T47D (cell line): ENCODE data around the gene RPL11.
A peak's percentile ranks its signal among the peaks of the same experiment; 100 is the strongest.
"Not testable (repeated sequence)": the region's sequence is repeated elsewhere in the genome, so short reads cannot be mapped to it uniquely, and the experiment has no call there.

Experiments used
- DNase-seq, 2 experiments: peaks; one replicate each; pipeline versions ENCODE4 v3.0.0 to v3.0.0-alpha.2; 2011 to 2012; ENCODE audit warnings: low read depth in 1 of 2, low spot score in 1 of 2
- JUND ChIP-seq: IDR thresholded peaks from 2 replicates; pipeline ENCODE4 v1.6.1; 2012; ENCODE audit warnings: low read depth
- in situ Hi-C: cut with HindIII; loops from 2 replicates; pipeline ENCODE4 v1.10.0; 2016; ENCODE audit warnings: low sequenced_read_pairs, low pct_unique_long_range_greater_than_20kb

RPL11 gene

DNA sequence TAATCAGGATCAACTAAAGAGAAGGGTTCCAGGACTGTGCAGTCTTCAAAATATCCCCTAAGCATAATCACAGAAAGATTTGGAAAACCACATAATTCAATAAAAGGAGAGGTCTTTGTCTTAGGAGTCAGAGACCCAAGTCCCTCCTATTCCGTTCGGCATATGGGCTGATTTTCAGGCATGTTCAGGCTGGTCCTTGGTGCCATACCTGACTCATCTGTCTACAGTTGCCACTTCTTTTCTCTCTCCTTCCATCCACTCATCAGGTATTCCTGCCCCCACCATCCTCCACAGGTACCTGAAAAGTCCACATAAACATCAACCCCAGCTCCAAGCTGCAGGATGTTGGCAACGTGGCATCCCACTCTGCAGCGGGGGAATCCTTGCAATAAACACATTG, 29.7 kb upstream of the RPL11 start:
- in situ Hi-C loops, result no loop called here
- TF ChIP-seq JUND, result no peak
- DNase-seq, result no peak

GRCh38 chr1:23664837-23665795, 26.5 kb upstream of the RPL11 start:
- in situ Hi-C loops, result no loop called here
- peak in 1 of 2 experiments; percentile 43 for DNase-seq

DNA sequence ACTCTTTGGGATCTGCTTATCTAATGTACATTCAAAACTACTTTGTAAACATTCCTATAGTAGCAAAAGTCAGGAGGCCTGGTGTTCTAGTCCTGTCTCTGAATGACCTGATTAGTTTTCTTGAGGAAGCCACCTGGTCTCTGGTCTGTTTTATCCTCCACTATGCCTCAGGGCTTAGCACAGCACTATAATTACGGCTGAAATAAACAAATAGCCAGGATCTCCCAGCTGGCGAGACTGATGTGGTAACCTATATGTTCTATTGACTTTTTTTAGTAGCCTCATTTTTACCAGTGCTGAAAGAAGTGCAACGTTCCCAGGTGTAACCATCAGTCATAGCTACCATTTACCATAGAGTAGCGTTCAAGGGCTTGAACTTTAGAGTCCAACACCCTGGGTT, 24.2 kb upstream of the RPL11 start:
- in situ Hi-C loops, result no loop called here
- no peak for DNase-seq
- TF ChIP-seq JUND, result no peak

More at GRCh38 chr1:23664837-23665795, 26.5 kb upstream of the RPL11 start:
- no peak for TF ChIP-seq JUND

GRCh38 chr1:23670709-23671108, 20.9 kb upstream of the RPL11 start:
- in situ Hi-C loops, result no loop called here
- no peak for DNase-seq
- no peak for TF ChIP-seq JUND

DNA sequence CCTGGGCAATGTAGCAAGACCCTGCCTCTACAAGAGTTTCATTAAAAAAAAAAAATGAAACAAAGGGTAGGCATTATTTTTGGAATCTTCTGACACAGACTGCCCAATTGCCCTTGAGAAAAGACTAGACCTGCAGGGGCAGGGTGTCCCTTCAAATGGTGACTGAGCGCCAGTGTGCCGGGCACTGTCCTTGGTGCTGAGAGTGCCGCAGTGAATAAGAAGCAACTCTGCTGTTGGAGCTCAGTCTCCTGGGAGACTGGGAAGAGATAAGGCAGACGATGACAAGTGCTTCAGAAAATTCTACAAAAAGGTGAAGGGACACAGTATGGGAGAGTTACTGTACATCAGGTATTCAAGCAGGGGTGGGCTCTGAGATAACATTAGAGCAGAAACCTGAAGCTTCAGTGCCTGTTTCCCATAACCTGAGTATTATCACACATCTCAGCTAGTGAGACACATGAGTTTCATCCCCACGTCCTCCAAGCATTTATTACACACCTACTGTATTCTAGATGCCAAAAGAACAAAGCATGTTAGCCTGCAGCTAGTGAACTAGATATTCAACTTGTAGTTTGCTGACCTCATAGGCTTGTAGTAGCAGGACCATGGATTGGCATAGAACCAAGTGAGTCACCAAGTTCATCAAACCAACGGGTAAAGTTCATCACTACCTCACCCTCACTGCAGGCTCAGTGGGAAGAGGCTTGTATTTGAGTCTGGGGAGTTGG, 18.4 kb upstream of the RPL11 start:
- in situ Hi-C loops, result no loop called here
- DNase-seq, result peak; percentile 48 to 74

DNA sequence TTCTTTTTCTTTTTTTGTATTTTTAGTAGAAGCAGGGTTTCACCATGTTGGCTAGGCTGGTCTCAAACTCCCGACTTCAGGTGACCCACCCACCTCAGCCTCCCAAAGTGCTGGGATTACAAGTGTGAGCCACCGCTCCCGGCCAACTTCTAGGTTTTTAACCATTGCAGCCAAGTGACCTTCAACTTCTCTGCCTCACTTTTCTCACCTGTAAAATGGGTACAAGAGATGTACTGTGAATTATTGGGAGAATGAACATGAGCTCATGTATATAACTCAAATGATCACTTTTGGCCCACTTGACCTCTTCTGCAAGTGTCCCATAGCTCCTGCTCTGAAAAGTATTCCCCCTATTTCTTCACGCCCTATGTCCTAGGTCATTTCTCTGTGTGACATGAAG, 11.8 kb upstream of the RPL11 start:
- in situ Hi-C loops, result no loop called here
- no peak for TF ChIP-seq JUND
- no peak for DNase-seq

More for the DNA sequence above, 18.4 kb upstream of the RPL11 start:
- TF ChIP-seq JUND, result no peak

DNA sequence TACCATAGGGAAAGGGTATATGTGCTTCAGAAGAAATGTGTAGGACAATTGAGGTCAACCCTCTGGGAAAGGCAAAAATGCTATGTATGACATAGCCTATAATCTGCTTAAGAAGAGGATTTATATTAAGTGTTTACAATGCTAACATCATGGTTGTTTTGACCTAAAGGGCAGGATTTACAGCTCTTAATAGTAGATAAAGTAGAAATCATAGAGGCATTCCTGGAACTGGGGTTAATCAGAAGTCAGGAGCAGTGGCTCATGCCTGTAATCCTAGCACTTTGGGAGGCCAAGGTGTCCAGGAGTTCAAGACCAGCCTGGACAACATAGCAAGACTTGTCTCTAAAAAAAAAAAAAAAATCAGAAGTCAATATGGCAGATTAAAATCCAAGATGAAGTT, 8.7 kb upstream of the RPL11 start:
- no peak for TF ChIP-seq JUND
- in situ Hi-C loops, result no loop called here

DNA sequence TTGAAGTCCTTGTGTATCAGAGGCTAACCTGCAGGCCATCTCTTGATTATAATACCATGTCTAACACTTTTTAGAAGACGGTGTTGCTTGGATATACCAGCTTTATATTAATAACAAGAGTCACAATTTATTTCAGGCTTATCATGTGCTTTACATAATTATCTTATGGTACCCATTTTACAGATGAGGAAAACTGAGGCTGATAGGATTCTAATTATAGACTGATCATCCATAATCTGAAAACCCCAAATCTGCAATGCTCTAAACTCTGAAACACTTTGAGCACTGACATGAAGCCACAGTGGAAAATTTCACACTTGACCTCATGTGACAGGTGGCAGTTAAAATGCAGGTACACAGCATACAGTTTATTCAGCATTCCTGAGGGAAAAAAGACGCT, 7.2 kb upstream of the RPL11 start:
- in situ Hi-C loops, result no loop called here
- DNase-seq, result no peak
- TF ChIP-seq JUND, result no peak

More for the DNA sequence above, 8.7 kb upstream of the RPL11 start:
- no peak for DNase-seq

DNA sequence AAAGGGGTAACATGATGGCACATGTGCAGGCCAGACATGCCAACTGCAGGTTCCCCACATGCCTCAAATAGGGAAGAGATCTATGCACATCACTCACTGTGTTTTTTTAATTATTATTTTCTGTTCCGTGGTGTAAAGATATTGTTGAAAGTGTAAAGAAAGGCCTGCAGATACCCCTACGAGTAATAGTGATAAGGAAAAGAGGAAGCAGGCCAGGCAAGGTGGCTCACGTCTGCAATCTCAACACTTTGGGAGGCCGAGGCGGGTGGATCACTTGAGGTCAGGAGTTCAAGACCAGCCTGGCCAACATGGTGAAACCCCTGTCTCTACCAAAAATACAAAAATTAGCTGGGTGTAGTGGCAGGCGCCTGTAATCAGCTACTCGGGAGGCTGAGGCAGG, 6.4 kb upstream of the RPL11 start:
- in situ Hi-C loops, DNase-seq: not testable (repeated sequence)

- DNase-seq, in situ Hi-C loops: not testable (repeated sequence)
Measured at GRCh38 chr1:23687680-23688079, 3.9 kb upstream of the RPL11 start.

- in situ Hi-C loops, DNase-seq: not testable (repeated sequence)
Measured at GRCh38 chr1:23688281-23688680, 3.3 kb upstream of the RPL11 start.

- in situ Hi-C loops, result no loop called here
Measured at GRCh38 chr1:23692308-23692871, 784 bp downstream of the RPL11 start.

DNA sequence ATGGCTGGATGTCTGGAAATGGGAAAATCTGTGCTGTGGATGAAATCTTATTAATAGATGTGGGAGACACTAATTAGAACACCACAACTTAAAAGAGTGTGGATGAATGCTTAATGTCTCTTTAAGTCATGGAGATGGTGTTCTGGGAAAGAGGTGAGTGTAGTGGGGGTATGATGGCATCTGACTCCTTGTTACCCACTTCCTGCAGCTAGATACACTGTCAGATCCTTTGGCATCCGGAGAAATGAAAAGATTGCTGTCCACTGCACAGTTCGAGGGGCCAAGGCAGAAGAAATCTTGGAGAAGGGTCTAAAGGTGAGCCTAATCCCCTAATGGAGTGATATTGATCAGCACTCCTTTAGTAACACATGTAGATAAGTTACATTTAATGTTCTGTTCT, 2.0 kb downstream of the RPL11 start:
- in situ Hi-C loops, result no loop called here
- no peak for TF ChIP-seq JUND
- no peak for DNase-seq

More at GRCh38 chr1:23692308-23692871, 784 bp downstream of the RPL11 start:
- no peak for DNase-seq
- TF ChIP-seq JUND, result no peak
